KOPT-K1 (cell line): ENCODE data around the gene KRT78.

Source experiments
- H3K27ac ChIP-seq: fragments of 200-600 bp; sonication (generic); 2 replicates; pipeline ENCODE4 v1.5.1; 2016; ENCODE audit warnings: antibody characterized with exemption, mild to moderate bottlenecking, low read depth, low read length; ENCODE audit not compliant: poor library complexity, severe bottlenecking
- H3K36me3 ChIP-seq: fragments of 200-600 bp; sonication (generic); 2 replicates; pipeline ENCODE4 v1.5.1; 2017; ENCODE audit warnings: antibody characterized with exemption, mild to moderate bottlenecking, low read length, moderate library complexity; ENCODE audit not compliant: insufficient read depth
- H3K9me3 ChIP-seq: fragments of 200-600 bp; sonication (generic); 2 replicates; pipeline ENCODE4 v1.5.1; 2017; ENCODE audit warnings: antibody characterized with exemption, low read length, mild to moderate bottlenecking; ENCODE audit not compliant: insufficient read depth, poor library complexity, severe bottlenecking

KRT78 gene

DNA sequence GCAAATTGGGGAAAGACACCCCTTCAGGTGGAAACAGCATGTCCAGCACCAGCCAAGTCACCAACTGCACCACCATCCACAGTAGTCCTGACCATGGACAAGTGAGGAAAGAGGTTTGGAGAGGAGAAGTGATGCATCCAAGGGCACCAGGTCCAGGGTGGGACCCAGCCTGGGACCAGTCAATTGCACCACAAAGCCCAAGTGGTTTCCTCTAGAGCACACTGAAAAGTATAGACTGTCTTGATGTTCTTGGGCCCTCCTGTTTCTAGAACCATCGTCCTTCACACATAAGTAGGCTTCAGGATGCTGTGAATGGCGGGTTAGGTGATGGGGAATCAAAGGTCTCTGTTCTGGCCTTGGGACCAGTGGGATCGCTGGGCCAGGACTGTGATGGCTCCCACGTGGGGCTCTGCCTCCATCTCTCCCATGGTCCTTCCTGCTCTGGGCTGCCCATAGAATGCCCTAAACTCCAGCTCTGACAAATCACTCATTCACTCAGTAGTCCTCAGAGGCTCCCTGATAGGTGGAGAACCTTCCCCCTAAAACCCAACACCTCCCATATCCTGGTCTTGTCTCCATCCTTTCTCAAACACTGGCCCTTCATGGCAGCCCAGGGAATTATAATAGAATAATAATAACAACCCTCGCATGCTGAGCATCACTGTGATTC, 23.9 kb downstream of the KRT78 start:
- H3K27ac ChIP-seq, result no peak overlapping the region
- no peaks in the 10 kb centered on the region for H3K9me3 ChIP-seq
- no peaks in the 10 kb centered on the region for H3K36me3 ChIP-seq

DNA sequence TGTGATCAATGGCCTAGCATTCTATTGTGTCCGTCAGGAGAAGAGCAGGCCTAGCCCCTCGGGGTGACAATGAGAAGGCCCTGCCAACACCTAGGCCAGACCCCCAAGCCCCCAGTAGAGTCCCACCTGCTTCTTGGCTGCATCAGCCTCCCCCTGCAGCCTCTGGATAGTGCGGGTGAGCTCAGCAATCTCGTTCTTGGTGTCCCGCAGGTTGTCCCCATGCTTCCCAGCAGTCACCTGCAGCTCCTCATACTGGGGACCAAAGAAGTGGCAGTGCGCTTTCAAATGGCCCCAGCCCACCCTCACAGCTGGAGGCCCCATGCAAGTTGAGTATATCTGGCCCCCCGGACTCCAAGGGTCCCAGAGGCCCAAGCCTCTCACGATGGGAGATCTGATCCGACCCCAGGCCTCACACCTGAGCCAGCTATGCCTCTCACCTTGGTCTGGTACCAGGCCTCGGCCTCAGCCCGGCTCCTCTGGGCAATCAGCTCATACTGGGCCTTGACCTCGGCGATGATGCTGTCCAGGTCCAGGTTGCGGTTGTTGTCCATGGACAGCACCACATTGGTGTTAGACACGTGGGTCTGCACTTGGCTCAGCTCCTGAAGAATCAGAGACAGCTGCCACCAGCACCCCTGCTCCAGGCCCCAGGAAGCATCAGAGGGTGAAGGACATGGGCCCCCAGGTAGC, 24.9 kb downstream of the KRT78 start:
- no peaks in the 10 kb centered on the region for H3K9me3 ChIP-seq
- no peaks in the 10 kb centered on the region for H3K36me3 ChIP-seq
- no peak overlapping the region for H3K27ac ChIP-seq

DNA sequence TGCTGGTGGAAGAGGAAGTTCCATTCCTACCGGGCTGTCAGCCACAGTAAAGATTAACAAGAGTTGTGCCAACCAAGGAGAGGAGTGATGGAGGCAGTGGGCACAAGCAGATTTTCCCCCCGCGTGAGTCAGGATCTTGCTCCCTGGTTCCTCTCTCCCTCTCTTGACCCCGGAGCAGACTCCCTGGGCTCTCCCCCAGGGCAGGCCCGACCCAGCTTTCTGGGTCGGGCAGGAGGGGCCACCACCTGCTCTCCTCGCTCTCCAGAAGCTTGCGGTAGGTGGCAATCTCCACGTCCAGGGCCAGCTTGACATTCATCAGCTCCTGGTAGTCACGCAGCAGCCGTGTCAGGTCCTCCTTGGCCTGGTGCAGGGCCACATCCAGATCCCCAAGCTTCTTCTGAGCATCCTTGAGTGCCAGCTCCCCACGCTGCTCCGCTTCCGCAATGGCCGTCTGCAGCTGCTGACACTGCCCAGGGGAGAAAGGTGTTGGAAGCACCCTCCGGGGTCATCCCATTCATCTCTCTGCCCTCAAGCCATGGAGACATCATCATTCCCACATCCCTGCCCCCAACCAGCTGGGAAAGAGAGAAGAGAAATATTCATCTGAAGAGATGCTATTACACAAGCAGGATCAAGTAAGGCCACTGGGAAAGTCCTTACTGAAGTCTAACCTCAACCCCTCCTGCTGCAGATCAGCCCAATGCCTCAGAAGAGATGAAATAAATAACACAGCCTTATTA, 25.9 kb downstream of the KRT78 start:
- Histone ChIP-seq H3K9me3 (no peaks in the 10 kb centered on the region), H3K27ac (no peak overlapping the region), H3K36me3 (no peaks in the 10 kb centered on the region)

DNA sequence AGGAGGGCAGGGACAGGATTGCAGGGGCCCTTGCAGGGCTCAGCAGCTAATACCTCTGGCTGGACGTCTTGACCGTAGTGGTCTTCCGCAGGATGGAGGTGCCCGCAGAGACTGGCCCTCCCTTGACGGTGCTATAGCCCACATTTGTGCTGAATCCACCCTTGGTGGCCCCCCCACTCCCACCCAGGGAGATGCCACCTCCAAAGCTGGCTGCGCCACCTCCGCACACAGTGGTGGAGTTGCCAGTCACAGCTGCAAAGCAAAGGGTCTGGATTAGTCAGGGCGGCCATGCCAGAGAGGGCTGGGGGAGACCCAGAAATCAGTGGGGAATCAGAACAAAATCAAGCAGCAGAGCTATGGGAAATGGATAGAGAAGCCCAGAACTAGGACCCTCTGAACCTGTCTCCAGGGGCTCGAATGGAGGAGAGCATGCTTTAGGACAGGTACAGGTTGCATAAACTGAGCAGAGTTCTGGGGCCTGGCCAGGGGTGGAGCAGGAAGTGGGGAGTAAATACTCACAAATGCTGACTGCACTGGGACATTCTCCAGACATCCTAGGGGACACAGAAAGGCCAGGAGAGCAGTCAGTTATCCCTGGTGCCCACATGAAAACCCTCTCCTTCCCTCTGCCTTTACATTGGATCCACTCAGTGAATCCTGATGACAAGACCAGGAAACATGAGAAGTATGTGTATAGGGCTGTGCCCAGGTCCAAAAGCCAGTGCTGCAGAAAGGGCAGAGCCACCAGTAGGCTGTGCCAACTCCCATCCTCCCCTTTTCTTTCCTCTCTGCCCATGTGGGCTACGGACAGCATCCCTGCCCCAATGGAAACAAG, 26.8 kb downstream of the KRT78 start:
- Histone ChIP-seq H3K9me3 (no peaks in the 10 kb centered on the region), H3K27ac (no peak overlapping the region), H3K36me3 (no peaks in the 10 kb centered on the region)

DNA sequence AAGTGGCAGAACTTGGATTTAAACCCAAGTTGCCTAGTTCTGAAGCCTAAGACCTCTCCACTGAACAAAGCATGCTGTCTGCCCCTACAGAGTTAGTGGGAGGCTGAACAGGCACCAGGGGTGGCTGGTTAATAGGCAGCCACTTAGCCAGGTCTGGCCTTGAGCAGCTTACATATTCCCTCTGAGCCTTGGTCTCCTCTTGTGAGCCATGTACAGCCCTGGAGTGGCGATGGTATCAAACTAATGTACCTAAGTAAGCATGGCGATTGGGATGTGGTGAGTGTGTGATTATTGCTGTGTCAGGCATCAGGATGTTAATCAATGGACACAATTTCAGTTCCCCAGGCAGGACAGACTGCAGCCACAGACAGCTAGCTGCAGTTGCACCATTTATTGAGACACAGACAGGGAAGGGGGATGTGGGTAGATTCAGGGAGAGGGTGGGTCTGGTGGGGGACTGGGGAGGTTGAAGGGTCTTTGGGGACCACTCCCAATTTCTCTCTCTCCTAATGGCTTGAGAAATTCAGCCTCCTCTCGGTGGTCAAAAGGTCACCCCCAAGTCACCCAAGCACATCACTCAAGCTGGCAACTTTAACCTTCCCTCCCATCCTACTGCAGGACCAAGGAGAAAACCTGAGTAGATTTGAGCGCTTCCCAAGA, 27.6 kb downstream of the KRT78 start:
- no peaks in the 10 kb centered on the region for H3K9me3 ChIP-seq
- H3K27ac ChIP-seq, result no peak overlapping the region
- no peaks in the 10 kb centered on the region for H3K36me3 ChIP-seq

DNA sequence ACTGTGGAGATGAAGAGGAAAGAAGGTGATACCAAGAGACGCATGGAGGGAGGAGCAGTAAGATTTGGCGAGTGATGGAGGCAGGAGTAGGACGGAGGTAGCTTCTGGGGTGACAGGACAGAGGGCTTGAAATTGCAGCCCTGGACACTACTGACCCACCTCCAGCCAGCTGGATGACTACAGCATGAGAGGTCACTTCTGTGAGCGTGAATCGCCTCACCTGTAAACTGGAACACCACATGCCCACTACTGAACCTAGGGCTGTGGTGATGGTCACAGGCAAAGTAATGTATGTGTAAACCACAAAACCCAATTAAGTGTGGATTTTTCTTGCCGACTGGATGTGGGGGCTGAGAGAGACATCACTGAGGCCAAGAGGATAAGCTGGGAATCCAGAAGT, 28.3 kb downstream of the KRT78 start:
- Histone ChIP-seq H3K9me3 (no peaks in the 10 kb centered on the region), H3K27ac (no peak overlapping the region), H3K36me3 (no peaks in the 10 kb centered on the region)

DNA sequence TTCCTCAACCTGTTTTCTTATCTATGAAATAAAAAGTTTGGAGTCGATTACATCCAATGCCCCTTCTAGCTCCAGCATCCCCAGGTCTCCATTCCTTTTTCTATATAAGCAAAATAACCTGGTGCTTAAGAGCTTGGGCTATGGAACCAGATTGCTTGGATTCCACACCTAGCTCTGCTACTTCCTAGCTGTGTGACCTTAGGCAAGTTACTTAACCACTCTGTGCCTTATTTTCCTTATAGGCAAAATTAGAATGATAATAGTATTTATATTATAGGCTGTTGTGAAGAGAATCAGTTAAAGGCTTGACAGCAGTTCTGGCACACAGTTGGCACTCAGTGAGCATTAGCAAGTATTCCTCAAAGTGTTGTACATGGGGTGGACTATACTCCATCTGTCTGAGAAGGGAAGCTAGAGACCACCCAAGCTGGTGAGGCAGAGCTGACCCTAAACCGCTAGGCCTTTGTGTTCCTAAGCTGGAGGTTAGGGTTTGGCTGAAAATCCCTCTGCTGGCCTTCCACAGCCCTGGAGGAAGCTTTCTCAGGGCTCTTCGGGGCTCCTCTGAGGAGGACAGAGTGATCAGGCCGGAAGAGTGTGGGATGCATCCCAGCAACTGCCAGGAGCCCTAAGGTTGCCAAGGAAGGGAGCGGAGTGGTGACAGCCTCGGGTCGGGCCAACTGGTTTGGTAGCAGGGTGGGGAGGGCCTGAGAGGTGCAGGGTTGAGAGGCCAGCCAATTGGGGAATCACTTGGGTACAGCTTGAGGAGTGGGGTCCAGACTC, 28.9 kb downstream of the KRT78 start:
- H3K27ac ChIP-seq, result no peak overlapping the region
- no peaks in the 10 kb centered on the region for H3K36me3 ChIP-seq
- no peaks in the 10 kb centered on the region for H3K9me3 ChIP-seq

DNA sequence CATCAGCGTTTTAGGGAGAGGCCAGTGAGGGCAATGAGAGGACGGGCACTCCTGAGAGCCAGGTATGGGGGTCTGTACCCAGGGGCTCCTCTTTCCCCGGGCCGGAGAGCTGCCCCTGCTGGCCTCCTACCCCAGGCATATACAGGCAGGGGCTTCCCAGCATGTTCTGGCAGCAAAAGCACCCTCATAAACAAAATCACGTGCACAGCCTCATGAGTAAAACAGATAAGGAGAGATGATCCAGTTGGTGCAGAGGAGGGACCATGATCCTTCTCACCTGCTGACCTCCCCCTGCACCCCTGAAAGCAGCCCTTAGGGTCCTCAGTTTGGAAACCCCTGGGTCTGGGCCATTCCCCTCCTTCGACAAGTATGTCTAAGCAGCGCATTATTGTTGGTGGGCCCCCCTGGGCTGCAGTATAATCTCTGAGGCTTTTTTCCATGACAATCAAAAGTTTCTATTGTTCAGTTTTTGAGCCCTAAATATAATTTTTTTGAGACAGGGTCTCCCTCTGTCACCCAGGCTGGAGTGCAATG, 29.8 kb downstream of the KRT78 start:
- Histone ChIP-seq H3K9me3 (no peaks in the 10 kb centered on the region), H3K36me3 (no peaks in the 10 kb centered on the region), H3K27ac (no peak overlapping the region)

DNA sequence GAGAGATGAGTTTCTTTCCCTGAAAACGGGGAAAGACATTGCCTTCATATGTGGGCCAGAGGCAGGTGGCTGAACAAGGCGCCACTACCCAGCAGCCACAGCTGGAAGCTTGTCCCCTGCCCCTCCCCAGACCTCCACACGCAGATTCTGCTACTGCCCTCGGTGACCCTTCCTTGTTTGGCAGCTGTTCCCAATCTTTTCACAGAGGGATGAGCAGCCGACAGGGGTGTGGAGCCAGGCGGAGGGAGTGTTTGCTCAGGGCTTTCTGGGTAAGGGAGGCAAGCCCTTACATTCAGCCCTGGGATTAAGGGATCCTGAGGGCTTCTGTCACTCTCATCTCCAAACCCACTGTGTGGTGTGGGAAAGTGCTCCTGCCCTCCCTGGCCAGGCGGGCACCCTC, 30.4 kb downstream of the KRT78 start:
- Histone ChIP-seq H3K36me3 (no peaks in the 10 kb centered on the region), H3K27ac (no peak overlapping the region), H3K9me3 (no peaks in the 10 kb centered on the region)

DNA sequence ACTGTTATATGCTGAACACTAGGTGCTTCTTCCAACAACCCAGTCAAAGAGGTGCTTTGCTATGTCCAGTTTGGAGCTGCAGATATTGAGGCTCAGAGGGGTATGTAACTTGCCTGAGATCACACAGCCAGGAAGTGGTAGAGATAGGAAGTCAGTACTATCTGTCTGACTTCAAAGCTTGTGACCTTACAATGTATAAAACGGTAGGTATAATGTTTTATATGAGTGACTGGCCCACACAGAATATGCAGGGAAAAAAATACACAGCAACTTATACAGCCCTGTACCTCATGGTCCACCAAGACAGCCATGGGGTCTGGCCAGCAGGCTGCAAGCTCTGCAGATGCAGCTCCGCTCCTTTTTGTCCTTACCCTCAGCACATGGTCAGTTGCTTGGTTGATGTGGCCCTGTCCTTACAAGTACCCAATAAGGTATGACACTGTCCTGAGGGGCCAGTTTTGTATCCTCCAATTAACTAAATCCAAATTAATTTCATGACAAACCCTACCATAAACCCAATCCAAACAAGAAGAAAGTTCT, 31.0 kb downstream of the KRT78 start:
- no peaks in the 10 kb centered on the region for H3K9me3 ChIP-seq
- H3K36me3 ChIP-seq, result no peaks in the 10 kb centered on the region
- H3K27ac ChIP-seq, result no peak overlapping the region

DNA sequence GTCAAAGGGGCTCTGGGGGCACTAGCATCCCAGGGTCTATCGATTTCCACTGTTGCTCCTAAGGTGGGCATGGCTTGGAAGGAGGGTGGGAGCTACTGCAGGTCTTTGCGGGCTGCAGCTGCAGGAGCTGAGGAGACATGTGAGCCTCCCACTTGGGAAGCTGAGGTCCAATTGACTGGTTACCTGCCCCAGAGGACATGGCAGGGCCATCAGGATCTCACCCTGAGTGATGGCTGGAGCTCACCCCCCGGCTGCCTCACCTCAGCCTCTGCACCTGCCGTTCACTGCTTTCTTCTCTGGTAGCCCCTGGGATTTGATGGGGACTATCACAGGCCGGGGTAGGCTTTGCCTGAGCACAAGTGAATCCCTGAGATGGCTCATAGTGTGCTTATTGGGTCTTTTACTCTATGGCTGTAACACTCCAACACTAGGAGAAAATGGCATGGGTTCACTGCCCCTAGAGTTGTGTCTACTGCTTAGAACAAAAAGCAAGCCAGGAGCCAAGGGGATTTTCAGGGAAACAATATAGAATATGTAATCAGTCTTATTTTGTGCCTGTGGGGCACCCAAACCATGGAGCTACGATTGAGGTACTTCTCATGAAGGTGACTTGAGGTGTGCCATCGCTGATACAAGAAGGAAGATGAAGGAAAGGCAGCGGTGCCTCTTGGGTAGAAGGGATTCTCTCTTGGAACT, 31.6 kb downstream of the KRT78 start:
- Histone ChIP-seq H3K9me3 (no peaks in the 10 kb centered on the region), H3K27ac (no peak overlapping the region), H3K36me3 (no peaks in the 10 kb centered on the region)

DNA sequence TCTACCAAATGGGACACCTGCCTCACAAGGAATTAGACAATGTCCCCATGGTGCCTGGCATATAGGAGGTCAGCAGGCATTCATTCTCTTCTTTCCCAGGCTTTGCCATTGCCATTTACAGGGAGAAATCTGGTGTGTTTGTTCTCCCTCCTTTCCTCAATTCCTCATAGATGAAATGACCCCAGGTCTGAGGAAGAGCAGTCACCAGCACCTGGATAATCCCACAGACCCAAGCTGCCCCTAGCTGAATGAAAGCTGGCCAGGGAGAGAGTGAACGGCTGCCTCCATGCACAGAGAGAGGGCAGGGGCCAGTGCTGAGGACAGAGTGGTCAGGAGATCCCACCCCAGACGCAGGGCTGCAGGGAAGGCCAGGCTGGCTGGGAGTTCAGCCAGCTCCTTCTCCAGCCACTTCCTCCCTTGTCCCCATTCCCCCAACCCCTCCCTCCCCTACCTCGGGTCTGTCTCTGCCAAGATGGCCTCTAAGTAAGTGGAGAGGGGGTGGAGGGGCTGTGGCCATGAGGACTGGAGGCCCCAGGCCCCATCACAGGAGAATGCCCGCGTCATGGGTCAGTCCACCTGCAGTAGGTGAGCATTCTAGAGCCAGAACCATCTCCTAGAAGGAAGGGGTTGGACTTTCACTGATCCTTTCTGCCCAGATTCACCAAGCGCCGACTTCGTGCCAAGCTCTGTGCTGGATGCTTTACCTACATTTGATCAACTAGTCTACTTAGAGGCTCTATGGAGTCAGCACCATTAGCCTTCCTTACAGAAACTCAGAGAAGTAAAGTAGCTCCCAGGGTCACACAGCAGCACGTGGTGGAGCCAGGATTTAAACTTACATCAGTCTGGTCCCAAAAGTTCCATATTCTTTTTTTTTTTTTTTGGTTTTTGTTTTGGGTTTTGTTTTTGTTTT, 32.9 kb downstream of the KRT78 start:
- Histone ChIP-seq H3K27ac (no peak overlapping the region), H3K9me3 (no peaks in the 10 kb centered on the region), H3K36me3 (no peaks in the 10 kb centered on the region)
